ENCODE measurements around the gene ACSBG1.

Gene ACSBG1

GRCh38 chr15:78130466-78131294 lies 103.7 kb downstream of the ACSBG1 start:
- DNase-seq (ENCODE audit: low spot score) = no peak

GRCh38 chr15:78129751-78130287 lies 104.5 kb downstream of the ACSBG1 start:
- DNase-seq (ENCODE audit: low spot score) = no peak

GRCh38 chr15:78129077-78129750 lies 105.2 kb downstream of the ACSBG1 start:
- DNase-seq (ENCODE audit: low spot score) = no peak

GRCh38 chr15:78127882-78128281 lies 106.5 kb downstream of the ACSBG1 start:
- no peak for DNase-seq (ENCODE audit: low spot score)

- DNase-seq (ENCODE audit: low spot score) = no peak
These were observed 109.1 kb downstream of the ACSBG1 start for GRCh38 chr15:78125267-78125666.

- DNase-seq (ENCODE audit: low spot score) = no peak
These were observed 113.8 kb downstream of the ACSBG1 start for GRCh38 chr15:78120523-78120922.

All from cerebellar cortex (tissue), 1 donor.